Skeletal muscle tissue (tissue), 5 donors: Measurements from ENCODE around the gene SERPINI1. TPM values are rescaled to one million over a fixed set of nuclear protein-coding genes. Genes with fewer than 3 reads are reported as not detected.
A peak's percentile ranks its signal among the peaks of the same experiment; 100 is the strongest.

Source experiments
- H3K27ac ChIP-seq: one replicate; pipeline ENCODE4 v1.7.0; 2013; ENCODE audit warnings: mild to moderate bottlenecking, low read depth, low read length, inconsistent platforms
- H3K27me3 ChIP-seq, 3 donors: one replicate each; pipeline ENCODE4 v1.7.0; 2013; ENCODE audit warnings: low read length in 3 of 3; ENCODE audit not compliant: control insufficient read depth in 3 of 3, insufficient read depth in 3 of 3
- H3K36me3 ChIP-seq, 3 donors: one replicate each; pipeline ENCODE4 v1.7.0; 2013; ENCODE audit warnings: low read length in 3 of 3; ENCODE audit not compliant: control insufficient read depth in 3 of 3, insufficient read depth in 3 of 3
- H3K4me1 ChIP-seq, 3 donors: one replicate each; pipeline ENCODE4 v1.7.0; 2013; ENCODE audit warnings: low read length in 3 of 3, mild to moderate bottlenecking in 3 of 3; ENCODE audit not compliant: control insufficient read depth in 3 of 3, insufficient read depth in 3 of 3
- H3K4me3 ChIP-seq, 3 donors: one replicate each; pipeline ENCODE4 v1.7.0; 2013; ENCODE audit warnings: low read length in 3 of 3
- H3K9ac ChIP-seq, 3 donors: one replicate each; pipeline ENCODE4 v1.7.0; 2013; ENCODE audit warnings: low read length in 3 of 3, mild to moderate bottlenecking in 3 of 3, moderate library complexity in 2 of 3, low read depth in 1 of 3
- H3K9me3 ChIP-seq, 3 donors: one replicate each; pipeline ENCODE4 v1.7.0; 2013; ENCODE audit warnings: low read length in 3 of 3; ENCODE audit not compliant: control insufficient read depth in 3 of 3
- small RNA-seq: library from RNA; depleted of rRNA; stranded (forward); fragments of <200 nt; gene quantifications from one replicate; pipeline ENCODE3, GENCODE V24; 2014
- total RNA-seq: library from RNA; depleted of rRNA; stranded (reverse); fragments of >200 nt; gene quantifications from one replicate; pipeline ENCODE4 v1.2.3, GENCODE V29; 2014
- donor health status: Osteomylitis.

SERPINI1 gene
- total RNA-seq, 1 donor from 2014 or later: 17.7 TPM

DNA sequence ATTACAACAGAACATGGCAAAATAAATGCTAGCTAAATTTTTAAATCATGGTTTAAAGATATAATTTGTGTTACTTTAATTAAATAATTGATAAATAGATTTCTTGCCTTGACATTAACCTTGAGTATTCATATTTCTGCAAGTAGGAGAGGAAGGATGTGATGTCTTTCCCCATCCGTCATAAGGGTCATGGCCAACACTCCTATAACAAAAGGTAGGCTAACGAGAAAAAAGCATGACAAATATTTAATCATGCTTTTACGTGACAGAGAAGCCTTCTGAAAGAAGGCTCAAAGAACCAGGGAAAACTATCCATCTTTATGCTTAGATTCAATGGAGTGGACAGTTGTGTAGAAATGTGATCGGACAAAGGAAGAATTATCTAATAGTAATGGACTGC lies 135.2 kb downstream of the SERPINI1 start:
- peaks cover 0 to 8% (median 5%) of the 10 kb centered on the region in 3 donors for H3K4me1 ChIP-seq
- no peaks in the 10 kb centered on the region for H3K9me3 ChIP-seq
- no peak overlapping the region for H3K4me3 ChIP-seq
- no peak overlapping the region for H3K9ac ChIP-seq
- no peaks in the 10 kb centered on the region for H3K27me3 ChIP-seq
- H3K27ac ChIP-seq: peak overlapping the region; percentile 71
- no peaks in the 10 kb centered on the region for H3K36me3 ChIP-seq

DNA sequence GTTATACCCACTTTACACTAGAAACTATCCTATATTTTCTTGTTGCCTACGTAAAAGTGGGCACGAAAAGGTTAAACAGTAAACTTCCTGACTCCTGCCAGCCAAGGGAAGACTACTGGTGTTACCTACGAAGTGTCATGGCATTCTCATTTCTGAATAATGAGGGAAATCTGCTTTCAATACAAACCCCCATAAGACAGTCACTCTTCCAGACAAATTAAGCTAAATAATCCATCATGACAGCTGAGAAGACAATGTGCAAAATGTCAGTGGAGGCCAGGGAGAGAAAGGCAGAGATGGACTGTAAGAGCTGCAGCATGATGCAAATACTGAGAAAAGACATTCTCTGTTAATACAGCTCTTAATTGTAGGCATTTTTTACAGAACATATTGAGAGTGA lies 136.5 kb downstream of the SERPINI1 start:
- H3K4me3 ChIP-seq: no peak overlapping the region
- H3K9me3 ChIP-seq: no peaks in the 10 kb centered on the region
- peaks cover 0 to 13% (median 5%) of the 10 kb centered on the region in 3 donors for H3K4me1 ChIP-seq
- H3K9ac ChIP-seq: no peak overlapping the region
- no peaks in the 10 kb centered on the region for H3K36me3 ChIP-seq
- H3K27ac ChIP-seq: no peak overlapping the region
- H3K27me3 ChIP-seq: no peaks in the 10 kb centered on the region

DNA sequence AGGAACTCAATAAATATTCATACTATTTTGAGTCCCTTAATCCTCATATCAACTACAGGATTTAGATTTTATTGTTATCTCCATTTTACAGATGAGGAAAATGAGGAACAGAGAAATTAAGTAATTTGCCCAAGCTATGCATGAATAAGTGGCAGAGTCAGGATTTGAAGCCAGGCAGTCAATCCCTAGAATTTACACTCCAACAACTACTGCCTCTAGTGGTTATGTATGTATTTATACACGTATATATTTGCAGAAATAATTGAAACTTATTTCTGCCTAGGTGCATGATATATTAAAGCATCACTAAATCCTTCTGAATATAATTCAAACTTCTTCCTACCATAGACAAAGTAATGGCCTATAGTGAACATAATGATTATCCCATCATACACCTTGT lies 137.4 kb downstream of the SERPINI1 start:
- Histone ChIP-seq H3K9ac (no peak overlapping the region), H3K27me3 (no peaks in the 10 kb centered on the region), H3K36me3 (no peaks in the 10 kb centered on the region), H3K4me1 (peaks cover 0 to 15% (median 5%) of the 10 kb centered on the region in 3 donors), H3K27ac (no peak overlapping the region), H3K9me3 (no peaks in the 10 kb centered on the region), H3K4me3 (no peak overlapping the region)

DNA sequence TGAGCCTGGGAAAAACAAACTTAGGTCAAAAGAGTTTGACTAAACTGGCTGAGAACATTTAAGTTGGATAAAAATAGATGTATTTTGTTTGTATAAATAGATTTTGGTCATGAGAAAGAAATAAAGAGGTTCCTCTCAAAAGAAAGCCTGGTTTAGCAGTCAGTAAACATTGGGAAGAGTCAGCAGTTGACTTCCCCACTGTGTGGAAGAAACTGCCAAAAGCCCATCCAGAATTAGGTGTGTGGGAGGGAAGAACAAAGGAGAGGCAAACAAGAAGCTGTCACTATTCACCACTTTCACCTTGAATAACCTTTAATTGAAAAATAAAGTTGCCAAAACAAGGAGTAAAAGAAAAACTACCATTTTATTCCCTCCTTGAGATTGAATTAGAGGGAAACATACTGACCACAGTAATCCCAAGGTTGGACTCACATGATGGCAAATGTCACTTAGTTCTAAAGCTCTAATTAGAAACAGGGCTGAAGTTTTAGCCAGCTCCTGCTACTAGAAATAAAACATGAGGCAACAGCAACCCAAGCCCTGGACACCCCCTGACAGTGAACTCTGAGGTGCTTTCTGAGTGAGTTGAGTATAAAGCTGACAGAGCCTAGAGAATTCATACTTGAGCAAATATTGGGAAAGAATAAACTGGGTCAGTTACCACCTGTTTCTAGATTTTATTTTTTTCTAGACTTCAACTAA lies 139.3 kb downstream of the SERPINI1 start:
- Histone ChIP-seq H3K36me3 (no peaks in the 10 kb centered on the region), H3K4me1 (peaks cover 0 to 15% (median 5%) of the 10 kb centered on the region in 3 donors), H3K4me3 (no peak overlapping the region), H3K9ac (no peak overlapping the region), H3K27ac (peak overlapping the region; percentile 64), H3K27me3 (no peaks in the 10 kb centered on the region), H3K9me3 (no peaks in the 10 kb centered on the region)

Small RNA genes lying within 50 kb of the gene (small RNA-seq; reads per million reads assigned to genes)
- not detected for gene HMGN1P8

Other genes with a start within 250 kb of the SERPINI1 start
- gene WDR49, start 81.8 kb upstream of the SERPINI1 start, total RNA-seq: 5.7 TPM
- 37.1 TPM for gene PDCD10, start 829 bp upstream of the SERPINI1 start, total RNA-seq